RCC 7860 (cell line): Measurements from ENCODE around the gene MRGPRD.
"Not testable (repeated sequence)": the region's sequence is repeated elsewhere in the genome, so short reads cannot be mapped to it uniquely, and the experiment has no call there.

Source experiments
- DNase-seq: peaks from one replicate; pipeline ENCODE4 v3.0.0-alpha.2; 2015; ENCODE audit warnings: low spot score
- FAIRE-seq: peaks from 2 replicates; lab custom pipeline; 2012; peaks lifted over from hg19 to GRCh38; lab: Jason Lieb, UNC

The MRGPRD gene

DNA sequence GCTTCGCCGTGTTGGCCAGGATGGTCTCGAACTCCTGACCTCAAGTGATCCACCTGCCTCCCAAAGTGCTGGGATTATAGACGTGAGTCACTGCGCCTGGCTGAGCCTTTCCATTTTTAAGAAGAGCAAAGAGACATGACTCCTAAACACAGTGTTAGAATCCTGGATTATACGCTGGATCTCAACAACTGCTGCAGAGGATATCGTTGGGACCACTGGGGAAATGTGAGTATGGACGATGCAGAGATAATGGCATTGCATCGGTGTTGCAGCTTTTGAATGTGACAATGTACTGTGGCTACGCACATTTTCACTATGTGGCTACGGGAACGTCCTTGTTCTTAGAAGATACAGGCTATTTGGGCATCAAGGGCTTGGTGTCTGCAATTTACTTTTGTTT lies 26.0 kb upstream of the MRGPRD start:
- FAIRE-seq (no peak), DNase-seq (no peak)

DNA sequence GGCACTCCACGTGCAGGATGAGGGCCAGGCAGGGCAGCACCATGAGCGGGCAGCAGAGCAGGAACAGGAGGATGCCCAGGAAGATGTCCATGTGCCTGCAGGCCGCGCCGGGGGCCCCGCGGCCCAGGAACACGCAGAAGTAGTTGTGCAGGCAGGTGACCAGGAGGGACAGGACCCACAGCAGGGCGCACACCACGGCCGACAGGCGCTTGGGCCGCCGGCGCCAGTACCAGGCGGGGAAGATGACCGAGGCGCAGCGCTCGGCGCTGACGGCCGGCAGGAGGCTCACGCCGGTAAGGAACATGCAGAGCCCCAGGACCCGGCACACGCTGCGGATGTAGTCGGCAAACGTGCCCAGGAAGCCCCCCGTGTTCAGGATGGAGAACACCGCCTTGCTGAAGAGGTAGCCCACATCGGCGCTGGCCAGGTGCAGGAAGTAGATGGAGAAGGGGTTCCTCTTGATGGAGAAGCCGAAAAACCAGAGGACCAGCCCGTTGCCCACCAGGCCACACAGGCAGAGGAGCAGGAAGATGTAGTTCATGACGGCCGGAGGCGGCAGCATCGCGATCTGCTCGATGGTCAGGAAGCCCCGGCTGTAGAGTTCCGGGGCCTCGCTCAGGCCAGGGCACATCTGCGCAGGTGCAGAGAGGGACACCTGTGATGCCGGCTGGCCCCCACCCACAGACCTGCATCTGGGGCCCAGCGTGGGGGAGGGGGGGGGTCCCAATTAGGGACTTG lies 25.0 kb upstream of the MRGPRD start:
- DNase-seq (no peak), FAIRE-seq (no peak)

GRCh38 chr11:69005183-69005630 lies 24.4 kb upstream of the MRGPRD start:
- FAIRE-seq, result no peak
- no peak for DNase-seq

DNA sequence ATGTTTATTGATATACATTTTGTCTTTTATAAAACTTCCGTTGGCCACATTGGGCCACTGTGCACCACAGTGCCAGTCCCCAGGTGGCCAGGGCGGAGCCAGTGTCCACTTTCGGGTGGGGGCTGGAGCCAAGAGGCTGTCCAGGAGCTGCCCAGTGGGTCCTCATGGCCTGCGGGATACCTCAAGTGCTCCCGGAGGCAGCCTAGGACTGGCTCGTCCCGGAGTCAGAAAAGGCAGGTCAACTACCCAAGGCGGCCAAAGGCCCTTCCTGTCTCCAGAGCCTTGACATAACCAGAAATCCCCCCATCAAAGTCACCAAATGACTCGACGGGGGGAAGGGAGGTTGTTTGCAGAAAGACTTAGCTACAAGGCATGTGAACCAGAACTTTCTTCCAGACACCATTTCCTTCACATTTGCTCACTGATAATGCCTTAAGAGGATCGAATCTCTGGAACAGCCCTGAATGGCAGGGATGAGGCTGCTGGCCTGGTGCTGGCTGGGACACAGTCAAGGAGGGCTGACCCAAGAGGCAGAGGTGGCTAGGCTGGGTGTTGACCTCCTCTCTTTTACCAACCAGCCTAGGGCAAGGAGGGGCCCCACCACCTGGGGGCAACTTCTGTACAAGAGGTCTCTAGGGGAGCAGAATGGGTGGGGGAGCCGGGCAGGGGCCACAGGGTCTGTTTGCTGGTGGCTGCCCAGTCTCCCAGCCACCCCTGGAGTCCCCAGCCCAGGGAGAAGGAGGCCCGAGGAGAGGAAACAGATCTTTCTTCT lies 23.8 kb upstream of the MRGPRD start:
- DNase-seq, result no peak
- FAIRE-seq, result no peak

DNA sequence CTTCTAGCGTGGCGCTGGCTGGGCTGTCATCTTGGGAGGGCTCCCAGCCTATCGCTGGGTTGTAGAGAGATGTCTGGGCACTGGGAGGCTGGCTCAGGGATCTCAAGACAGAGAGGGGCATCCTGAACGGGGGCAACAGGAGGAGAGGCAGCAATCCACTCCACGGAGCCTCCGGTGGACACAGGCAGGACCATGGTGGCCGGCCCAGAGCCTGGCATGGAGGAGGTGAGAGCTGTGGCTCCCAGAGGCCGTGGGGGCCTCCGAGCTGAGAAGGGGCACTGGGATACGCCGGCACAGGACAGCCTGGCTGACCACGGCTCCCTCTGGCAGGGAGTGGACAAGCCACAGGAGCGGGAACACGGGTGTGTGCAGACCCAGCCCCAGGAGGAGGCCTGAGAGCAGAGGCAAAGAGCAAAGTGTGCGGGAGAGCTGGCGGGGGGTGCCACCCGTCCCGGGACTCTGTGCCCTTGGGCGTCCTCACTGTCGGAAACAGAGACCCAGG lies 23.1 kb upstream of the MRGPRD start:
- FAIRE-seq (no peak), DNase-seq (no peak)

- no peak for DNase-seq
- FAIRE-seq, result no peak
Measured at GRCh38 chr11:69003301-69003865, 22.6 kb upstream of the MRGPRD start.

- DNase-seq (no peak), FAIRE-seq (no peak)
Measured at GRCh38 chr11:69002570-69003231, 21.9 kb upstream of the MRGPRD start.

DNA sequence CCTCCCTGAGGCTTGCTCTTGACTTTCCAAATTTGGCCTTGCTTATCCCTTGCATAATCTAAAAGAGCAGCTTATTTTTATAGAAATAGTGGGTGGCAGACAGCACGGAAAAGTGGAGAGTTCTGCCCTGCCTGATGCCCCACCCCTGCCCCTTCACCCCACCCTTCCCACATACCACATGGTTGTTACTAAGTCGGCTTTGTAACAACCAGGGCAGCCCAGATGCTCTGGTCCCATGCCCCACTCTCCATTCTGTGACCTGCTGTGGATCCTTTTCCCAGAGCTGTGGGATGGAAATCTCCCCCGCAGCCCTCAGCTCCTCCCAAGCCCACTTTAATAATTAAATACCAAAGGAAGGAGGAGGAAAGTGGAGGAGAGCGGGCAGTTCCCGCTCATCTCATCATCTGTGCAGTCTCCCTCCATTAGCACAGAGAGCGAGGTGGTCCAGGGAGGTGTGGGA lies 21.4 kb upstream of the MRGPRD start:
- FAIRE-seq, result no peak
- DNase-seq, result no peak

DNA sequence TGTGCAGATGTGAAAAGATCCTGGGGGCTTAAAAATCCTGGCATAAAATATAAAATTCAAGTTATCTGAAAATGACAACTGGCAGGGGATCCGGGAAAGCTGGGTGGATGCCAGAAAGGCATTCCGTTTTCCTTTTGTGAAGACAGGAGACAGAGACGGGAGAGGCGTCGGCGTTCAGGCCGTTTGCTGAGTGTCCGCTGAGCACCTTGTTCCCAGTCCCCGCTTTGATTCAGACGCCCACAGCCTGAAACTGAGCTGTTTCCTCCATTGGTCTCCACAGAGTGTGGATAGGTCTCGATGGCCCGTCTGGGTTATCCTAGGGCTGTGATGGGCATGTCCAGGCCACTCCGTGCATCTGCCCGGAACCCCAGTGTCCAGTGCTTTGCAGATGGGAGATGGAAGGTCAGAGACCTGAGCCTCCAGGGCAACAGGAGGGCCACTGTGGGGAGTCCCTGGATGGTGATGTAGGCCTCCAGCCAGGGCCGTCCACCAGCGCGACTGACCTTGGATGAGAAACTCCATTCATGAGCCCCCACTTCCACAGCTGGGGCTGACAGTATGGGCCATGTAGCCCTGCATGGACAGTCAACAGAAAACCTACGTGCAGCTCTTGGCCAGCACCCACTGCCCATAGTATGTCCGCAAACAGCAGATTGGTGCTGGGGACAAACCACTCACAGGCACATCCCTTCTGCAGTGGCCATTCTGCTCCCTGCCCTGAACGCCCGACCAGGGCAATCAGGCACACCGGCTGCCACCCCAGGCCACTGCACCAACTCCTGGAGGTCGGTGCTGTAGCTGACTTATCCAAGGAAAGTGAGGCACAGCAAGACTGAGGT lies 20.7 kb upstream of the MRGPRD start:
- FAIRE-seq (no peak), DNase-seq (no peak)

DNA sequence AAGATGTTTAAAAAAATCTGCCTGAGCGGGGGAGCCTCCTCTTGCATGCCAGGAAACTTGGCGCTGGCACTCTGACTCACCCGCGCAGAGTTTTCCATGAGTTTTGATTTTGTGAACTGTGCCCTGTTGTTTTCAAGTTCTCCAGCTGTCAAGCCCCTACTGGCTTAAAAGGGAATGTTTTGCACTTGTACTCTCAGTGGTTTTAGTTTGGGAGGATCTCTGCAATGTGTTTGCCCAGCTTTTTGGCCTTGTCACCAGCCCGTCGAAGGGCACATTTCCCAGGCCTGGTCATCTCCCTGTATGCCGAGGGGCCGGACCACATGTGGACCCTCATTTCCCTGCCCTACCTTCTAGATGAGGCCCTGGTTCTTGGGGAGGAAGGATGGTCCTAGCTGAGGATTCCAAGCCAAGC lies 20.1 kb upstream of the MRGPRD start:
- FAIRE-seq (no peak), DNase-seq (peak; percentile 13)

DNA sequence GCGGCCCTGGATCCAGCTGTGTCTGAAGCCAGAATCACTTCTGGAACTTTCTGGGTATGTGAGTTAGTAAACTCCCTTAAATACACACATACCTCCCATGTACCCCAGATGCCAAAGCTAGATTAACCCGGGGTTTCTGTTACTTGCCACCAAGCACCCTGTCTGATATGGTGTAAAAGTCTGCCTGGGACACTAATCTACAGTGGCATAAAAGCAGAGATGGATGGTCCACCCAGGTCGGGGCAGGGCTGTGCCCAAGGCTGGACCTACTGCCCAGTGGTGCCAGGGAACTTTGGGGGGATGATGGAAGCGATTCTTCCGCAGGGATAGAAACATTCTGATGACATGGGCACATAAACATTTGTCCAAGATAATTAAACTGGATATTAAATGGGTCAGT lies 19.6 kb upstream of the MRGPRD start:
- no peak for DNase-seq
- no peak for FAIRE-seq

DNA sequence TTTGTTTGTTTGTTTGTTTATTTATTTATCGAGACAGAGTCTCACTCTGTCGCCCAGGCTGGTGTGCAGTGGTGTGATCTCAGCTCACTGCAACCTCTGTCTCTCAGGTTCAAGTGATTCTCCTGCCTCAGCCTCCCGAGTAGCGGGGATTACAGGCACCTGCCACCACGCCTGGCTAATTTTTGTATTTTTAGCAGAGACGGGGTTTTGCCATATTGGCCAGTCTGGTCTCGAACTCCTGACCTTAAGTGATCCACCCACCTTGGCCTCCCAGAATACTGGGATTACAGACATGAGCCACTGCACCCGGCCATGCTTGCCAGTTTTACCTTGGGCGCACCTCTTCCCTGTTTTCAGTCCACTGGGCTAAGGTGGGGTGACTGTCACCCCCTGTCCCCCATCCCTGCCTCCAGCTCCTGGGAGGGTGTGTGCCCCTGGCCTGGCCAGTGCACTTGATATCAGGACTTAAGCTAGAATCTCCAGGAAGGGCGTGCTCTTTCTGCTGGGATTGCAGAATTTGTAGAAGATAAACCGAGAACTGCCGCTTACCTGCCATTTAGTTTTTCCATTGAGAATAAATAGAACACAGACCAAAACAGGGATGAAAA lies 19.1 kb upstream of the MRGPRD start:
- not testable (repeated sequence) for FAIRE-seq, DNase-seq

DNA sequence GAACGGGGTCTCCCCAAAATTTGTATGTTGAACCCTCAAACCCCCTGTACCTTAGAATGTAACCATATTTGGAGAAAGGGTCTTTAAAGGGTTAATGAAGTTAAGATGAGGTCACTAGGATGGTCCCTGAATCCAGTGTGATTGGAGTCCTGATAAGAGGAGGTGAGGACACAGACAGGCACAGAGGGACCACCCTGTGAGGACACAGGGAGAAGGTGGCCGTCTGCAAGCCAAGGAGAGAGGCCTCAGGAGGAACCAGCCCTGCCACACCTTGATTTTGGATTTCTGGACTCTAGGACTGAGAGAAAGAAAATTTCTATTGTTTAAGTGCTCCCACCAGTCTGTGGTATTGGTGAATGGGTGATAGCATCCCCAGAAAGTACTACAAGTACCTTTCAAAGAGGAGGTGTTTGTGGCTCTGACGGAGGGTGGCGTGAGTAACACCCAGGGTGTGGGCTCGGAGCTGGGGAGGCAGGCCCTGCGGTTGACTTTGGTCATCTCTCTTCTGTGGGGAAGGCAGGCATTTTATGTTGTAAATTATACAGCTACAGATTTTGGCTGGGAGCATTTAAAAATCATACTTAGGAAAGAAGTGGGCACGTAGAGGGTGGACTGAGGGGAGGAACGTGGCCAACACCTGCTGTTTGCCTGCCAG lies 18.4 kb upstream of the MRGPRD start:
- FAIRE-seq (no peak), DNase-seq (no peak)

DNA sequence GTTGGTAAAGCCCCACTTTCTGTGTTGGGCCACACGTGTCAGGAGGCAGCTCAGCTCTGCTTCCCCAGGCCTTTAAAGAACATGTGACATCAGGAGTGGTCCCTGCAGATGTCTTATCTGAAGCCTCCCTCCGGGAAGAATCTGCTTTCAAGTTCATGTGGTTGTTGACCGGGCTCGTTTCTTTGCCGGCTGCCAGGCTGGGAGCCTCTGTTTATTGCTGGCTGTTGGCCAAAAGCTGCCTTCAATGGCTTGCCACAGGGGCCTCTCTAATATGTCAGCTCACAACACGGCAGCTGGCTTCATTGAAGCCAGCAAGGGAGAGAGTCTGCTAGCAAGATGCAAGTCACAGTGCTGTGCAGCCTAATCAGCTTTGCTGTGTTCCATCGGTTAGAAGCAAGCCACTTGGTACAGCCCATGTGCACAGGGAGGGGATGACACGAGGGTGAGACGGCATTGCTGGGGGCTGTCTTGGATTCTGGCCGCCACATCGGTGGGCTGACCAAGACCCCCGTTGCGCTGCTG lies 17.7 kb upstream of the MRGPRD start:
- FAIRE-seq (no peak), DNase-seq (no peak)

DNA sequence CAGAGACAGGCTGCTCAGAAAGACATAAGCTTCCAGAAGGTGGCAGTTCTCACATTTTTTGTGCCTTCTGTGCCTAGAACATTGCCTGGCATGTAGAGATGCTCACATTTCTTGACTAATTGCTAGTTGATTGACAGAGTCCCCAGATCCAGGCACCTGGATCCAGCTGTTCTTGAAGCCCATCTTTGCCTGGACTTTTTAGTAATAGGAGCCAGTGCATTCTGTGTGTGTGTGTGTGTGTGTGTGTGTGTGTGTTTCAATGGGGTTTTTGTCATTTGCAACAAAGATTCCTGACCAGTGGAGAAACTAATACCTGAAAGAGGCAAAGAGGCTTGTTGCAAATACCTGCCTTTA lies 17.2 kb upstream of the MRGPRD start:
- FAIRE-seq (no peak), DNase-seq (no peak)

DNA sequence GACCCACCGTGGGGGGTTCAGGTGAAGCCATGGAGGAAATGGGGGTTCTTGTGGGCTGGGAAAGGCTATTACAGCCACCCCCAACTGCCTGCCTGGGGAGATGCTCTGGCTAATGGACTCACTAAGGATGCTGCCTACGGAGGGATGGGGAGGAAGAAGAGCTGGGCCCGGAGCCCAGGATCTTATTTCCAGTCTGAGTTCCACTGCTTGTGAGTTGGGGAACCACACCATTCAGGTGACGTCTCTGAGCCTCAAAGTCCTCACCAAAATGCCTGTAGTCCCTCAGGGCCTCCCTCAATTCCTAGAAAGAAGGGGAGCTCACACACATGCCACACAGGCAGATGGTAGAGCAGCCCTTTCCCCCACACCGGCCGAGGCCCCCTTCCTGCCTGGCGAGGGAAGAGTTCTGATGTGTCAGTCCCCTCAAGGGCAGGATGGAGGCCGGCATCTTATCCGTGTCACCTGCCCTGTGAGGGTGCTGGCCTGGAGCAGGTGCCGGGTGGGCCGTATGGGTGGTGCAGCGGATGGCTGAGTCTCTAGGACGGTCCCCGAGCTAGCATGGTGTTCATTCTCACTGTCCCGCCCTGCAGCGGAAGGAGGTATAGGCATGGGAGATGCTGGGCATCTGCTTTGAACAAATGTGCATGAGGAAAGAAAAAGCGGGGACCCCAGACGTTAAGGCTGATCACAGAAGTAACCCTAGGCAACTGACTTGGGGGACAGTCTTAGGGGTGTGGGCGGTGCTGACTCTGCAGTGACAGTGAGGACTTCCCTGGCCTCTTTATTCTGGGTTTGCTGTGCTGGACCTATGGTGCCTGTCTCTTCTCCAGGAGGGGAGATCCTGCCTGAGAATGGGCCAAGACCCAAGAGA lies 16.6 kb upstream of the MRGPRD start:
- DNase-seq, result no peak
- no peak for FAIRE-seq

DNA sequence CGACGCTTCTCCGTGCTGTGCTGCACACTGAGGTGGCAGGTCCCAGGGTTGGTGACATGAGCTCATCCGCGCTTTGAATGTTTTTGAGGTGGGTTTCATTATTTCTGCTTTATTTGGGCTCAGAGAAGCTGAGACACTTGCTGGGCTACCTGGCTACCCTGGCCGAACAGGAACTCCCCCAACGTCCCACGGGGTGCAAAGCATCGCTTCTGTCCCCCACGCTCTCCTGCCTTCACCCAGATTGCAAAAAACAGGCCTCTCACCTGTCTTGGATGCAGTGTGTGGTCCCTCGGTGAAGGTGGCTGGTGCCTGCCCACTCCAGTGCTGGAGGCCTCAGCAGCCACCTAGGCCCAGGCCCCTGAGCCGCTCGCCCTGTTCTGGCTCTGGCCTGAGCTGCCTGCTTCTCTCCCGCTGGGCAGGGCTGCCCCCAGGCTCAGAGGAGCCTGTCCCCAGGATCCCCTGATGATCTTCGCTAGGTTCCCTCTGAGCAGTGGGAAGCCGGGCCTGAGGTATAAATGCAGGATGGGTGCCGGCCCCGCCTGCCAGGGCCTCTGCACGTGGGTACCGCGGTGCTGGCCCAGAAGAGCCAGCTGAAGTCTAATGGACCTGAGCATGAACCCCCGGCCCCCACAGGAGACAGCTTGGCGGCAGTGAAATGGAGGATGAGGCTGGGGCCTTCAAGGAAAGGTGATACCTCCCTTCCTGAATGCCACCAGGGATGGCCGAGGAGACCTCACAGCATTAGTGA lies 15.8 kb upstream of the MRGPRD start:
- DNase-seq, result no peak
- no peak for FAIRE-seq

GRCh38 chr11:68994894-68995285 lies 14.1 kb upstream of the MRGPRD start:
- DNase-seq (no peak), FAIRE-seq (no peak)
